ENCODE results near the gene JMJD4.
"Not testable (repeated sequence)": the region's sequence is repeated elsewhere in the genome, so short reads cannot be mapped to it uniquely, and the experiment has no call there.

The JMJD4 gene

DNA sequence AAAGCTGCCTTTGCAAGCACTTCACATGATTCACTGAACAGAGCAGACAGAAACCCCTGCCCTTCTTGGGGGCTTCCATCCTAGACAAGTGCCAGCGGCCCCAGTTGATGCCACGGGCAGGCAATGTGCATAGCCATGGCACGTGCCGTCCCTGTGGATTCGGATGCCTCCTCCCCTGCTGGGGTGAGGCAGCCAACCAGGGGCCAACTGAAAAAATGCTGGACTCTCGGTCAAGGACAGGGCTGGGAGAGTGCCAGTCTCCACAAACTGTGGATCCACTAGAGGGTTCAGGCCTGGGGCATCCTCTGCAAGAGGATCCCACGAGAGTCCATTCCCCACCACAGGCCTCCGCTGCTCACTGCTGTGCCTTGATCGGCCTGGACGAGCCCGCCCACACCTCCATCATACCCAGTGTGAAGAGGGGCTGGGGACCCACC lies 3.8 kb downstream of the JMJD4 start:
- no peak for DNase-seq

DNA sequence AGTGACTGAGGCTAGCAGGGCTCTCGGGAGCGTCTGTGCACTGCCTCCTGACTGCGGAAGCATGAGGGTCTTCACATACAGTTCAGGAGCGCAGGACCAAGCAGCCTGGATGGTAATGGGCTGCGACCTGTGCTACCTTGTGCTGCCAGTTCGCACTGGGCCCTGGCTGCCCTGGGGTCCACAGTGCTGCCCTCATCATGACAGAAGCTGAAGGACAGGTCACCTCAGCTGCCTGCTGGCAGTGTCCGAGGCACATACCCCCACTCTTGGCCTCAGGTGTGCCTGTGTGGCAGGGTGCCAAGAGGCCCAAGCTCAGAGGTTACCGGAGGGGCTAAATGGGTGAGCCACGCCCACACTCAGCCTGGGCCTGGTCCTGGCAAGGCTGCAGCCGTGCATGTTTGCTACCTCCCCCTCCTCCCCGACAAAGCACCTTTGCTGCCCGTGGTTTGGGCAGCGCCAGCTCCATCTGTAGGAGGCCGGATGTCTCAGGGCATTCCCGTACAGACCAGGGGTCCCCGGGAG lies 4.4 kb downstream of the JMJD4 start:
- DNase-seq: no peak

DNA sequence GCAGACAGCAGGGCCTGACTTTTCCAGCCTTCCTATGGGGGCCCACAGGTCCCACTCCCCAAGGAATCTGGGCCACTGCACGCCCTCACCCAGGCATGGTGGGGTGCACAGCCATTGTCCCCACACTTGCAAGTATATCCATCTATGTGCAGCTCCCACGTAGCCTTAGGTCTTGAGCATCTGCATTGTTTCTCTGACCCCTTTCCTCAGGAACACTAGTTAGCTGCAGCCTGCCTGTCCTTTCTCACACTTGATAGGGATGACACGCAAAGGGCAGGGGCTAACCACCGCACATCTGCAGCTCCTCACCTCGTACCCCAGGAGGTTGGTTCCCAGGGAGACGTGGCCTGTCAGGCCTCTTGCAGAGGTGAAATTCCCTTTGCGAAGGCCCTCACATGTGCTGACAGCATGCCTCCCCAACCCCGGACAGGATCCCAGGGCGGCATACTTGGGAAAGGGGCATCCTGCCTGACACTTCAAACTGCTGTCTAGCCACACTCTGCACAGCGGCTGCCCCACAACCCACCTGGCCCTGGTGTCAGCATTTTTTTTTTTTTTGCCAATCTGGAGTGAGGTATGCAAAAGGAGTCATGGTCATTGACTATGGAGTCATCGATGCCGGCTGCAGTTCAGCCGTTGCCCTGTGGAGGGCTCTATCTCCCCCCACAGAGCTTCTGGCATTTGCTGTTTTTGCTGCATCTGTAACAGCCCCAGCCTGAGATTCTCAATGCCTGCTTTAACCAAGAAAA lies 5.0 kb downstream of the JMJD4 start:
- DNase-seq: peak; percentile 67

DNA sequence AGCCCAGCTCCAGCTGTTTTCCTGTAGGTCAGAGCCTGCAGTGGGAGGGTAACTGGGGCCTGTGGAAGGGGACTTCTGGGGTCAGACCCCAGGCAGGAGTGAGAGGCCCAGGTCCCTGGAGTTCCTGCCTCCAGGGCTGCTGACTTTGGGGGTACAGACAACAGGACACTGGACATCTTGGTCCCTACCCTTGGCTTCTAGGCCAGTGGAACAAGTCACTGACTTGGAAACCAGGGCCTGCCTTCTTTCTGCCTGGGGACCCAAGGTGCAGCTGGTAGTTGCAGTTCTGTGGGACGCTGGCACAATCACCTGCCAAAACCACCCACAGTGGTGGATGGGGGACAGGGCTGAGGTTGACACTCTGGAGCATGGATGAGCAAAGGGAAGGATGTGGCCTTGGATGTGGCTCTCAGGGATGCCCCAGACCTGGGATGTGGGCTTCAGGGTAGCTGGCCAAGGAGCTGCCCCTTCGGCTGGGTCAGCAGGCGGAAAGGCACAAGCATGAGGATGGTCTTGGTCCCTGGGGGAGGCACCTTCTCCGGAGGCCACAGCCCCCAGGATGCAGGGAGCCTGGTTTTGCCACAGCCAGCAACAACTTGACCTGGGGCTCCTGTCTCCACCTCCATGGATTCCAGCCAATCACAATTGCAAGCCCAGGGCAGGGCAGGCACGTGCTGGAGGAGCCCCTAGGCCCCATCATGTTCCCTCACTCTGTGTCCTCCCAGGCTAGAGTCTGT lies 5.8 kb downstream of the JMJD4 start:
- DNase-seq: no peak

- no peak for DNase-seq
Observed at GRCh38 chr1:227728892-227729143, 6.3 kb downstream of the JMJD4 start.

DNA sequence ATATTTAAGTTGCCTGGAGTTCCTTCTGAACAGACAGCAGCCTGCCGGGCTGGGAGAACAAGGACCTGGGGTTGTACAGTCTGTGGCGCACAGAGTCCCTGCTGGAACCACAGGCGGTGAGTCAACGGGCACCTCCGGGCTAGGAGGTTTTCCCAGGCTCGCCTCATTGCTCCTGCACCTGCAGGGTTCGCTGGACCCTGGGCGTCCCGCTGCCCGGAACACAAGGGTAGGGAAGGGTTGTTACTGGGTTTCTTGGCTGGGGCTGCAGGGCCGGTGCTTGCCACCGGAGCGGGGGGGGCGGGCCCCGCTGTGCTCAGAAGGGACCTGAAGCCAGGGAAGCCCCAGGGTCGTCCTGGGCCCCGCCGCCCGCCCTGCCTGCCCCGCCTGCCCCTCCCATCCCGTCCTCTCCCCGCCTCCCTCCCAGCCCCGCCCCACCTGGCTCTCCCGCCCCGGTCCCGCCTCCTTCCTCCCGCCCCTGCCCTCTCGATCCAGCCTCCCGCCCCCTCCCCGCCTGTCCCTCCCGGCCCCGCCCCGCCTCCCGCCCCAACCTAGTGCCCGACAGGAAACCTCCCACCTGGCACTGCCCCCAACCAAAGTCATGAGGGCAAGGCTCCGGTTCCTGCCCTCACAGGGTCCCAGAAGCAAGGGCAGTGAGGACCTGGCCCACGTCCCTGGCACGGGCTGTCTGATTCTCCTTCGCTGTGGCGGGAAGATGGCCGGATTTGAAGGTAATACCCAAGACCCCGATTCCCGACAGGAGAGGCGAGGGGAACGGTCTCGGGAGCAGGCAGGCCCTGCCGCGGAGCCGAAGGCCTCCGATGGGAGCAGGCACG lies 6.8 kb downstream of the JMJD4 start:
- DNase-seq: peak; percentile 38

DNA sequence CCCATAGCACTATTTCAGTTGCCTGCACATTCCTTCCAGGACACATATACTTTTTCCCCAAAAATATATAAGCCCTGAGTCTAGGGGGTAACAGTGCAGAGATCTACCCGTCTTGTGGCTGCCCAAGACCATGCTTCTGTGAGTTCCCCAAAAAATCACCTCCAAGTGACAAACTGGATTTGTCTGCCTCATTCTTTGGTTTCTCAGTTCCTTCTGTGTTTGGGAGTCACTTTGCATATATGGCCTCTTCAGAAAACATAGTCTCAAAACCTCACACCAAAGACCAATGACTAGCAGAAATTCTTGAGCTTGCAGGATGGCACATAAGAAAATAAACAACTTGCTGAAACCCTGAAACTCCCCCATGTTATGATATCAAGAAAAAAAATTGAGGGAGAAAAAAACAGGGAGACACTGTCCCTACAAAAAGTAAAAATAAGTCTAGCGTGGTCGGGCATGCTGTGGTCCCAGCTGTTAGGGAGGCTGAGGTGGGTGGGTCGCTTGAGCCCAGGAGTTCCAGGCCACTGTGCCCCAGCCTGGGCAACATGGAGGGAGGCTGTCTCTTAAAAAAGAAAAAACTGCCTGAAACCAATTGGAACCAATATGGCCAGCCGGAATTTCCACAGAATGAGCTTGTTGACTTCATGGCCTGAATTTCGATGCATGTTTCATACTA lies 8.0 kb downstream of the JMJD4 start:
- DNase-seq: no peak

- no peak for DNase-seq
Observed at GRCh38 chr1:227726318-227726717, 8.8 kb downstream of the JMJD4 start.

DNA sequence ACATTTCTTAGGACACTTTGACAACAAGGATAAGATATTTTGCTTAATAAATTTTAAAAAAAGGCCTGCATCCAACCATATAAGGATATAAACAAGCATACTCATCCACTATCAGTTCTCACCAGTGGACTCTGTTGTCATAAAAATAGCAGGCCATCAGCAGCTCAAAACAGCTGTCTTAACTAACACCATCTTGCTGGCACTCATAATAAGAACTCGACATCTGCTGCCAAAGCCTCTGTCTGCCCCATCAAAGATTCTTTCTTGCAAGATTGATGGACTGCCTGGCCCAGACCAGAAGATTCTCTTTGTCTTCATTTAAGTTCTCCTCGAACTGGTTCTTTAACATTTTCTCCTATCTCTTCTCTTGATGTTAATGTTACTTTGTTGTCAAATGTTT lies 10.1 kb downstream of the JMJD4 start:
- DNase-seq: no peak

GRCh38 chr1:227723474-227723873 lies 11.6 kb downstream of the JMJD4 start:
- DNase-seq: no peak

DNA sequence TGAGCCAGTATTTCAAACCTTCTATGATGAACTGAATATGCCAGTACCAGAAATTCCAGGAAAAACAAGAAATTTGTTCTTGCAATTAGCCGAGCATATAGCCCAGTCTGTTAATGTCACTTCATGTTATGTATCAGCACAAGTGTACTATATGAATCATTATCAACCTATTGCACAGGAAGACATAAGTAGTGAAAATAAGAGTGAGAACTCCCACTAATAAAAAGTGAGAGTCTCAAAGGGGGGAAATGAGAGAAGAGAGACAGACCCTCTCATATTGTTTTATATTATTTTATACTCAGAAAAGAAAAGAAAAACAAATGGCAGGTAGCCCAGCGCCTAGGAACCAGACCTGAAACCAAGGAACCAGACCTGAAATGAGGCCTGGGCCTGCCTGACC lies 16.2 kb downstream of the JMJD4 start:
- DNase-seq: no peak

- DNase-seq: no peak
Observed at GRCh38 chr1:227712648-227713047, 22.5 kb downstream of the JMJD4 start.

GRCh38 chr1:227710474-227710873 lies 24.6 kb downstream of the JMJD4 start:
- DNase-seq: not testable (repeated sequence)

DNA sequence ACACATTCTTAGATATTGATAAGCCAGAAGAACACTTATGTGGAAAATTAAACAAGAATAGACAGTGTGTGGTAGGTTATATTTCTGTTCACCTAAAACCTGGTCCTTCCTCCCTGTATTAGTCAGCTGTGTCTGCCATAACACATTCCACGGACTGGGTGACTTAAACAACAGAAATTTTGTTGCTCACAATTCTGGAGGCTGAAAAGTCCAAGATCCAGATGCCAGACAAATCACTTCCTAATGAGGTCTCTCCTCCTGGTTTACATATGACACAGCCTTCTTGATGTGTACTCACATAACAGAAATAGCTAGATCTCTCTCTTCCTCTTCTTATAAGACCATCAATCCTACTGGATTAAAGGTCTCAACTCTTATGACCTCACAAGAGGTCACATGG lies 25.7 kb downstream of the JMJD4 start:
- no peak for DNase-seq

DNA sequence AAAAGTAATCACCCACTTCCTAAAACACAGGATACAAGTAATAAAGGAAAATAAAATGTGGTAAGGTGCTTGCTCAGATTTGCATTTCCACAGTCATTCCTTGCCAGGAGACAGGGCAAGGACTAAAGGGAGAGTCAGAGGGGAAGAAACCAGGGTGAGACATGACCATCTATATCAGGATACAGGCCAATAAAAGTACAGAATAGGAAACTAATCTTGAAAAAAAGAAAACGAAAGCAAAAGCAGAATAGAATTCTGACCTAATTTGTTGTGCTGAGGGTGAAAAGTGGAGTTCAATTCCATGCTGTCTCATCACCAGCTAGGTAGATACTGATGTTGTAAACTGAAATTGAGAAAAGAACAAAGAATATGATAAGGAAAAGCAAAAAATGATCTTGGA lies 27.3 kb downstream of the JMJD4 start:
- no peak for DNase-seq

DNA sequence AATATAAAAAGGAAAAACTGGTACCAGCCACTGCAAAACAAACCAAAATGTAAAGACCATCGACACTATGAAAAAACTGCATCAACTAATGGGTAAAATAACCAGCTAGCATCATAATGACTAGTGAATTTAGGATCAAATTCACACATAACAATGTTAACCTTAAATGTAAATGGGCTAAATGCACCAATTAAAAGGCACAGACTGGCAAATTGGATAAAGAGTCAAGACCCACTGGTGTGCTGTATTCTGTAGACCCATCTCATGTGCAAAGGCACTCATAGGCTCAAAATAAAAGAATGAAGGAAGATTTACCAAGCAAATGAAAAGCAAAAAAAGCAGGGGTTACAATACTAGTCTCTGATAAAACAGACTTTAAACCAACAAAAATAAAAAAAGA lies 33.5 kb downstream of the JMJD4 start:
- DNase-seq: not testable (repeated sequence)

- DNase-seq: no peak
Observed at GRCh38 chr1:227697321-227697864, 37.7 kb downstream of the JMJD4 start.

- no peak for DNase-seq
Observed at GRCh38 chr1:227685807-227686206, 49.3 kb downstream of the JMJD4 start.
